Measurements from ENCODE around the gene ATRNL1.
"Not testable (repeated sequence)": the region's sequence is repeated elsewhere in the genome, so short reads cannot be mapped to it uniquely, and the experiment has no call there.

The ATRNL1 gene

GRCh38 chr10:115772606-115773005 is 679.4 kb downstream of the ATRNL1 start:
- DNase-seq, result no peak

DNA sequence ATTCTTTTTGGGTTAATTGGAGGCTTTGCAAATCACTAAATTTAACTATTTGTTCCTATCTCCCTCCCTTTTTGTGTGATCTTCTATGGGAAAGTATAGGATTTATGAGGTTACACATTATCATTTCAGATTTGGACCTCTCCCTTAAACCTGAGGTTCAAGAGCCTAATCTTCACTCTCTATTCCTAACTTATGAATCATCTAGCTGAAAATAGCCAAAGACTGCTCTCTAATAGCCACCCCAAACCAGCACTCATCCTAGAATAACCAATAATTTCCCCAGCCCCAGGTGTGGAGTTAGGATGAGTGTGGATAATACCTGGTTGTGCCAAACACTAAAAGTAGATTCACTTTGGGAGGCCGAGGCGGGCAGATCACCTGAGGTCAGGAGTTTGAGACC is 680.7 kb downstream of the ATRNL1 start:
- DNase-seq, result no peak

DNA sequence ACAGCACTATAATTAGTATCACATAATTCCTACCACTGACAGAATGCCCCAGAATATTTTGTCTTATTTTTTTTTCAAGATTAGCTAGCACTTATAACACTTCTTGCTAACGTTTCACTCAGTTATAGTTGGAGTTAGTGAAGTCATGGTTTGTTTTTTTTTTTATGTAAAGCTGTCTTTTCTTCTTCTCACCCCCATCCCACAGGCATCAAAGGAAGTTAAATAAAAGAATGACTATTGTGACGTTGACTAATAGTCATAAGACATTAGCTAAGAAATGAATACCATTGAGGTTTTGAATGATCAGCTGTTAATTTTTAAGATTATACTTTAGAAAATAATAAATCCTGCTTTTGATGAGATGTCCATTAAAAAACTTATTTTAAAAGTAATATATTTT is 681.6 kb downstream of the ATRNL1 start:
- no peak for DNase-seq

- DNase-seq, result no peak
These were observed 684.5 kb downstream of the ATRNL1 start for GRCh38 chr10:115777646-115778045.

DNA sequence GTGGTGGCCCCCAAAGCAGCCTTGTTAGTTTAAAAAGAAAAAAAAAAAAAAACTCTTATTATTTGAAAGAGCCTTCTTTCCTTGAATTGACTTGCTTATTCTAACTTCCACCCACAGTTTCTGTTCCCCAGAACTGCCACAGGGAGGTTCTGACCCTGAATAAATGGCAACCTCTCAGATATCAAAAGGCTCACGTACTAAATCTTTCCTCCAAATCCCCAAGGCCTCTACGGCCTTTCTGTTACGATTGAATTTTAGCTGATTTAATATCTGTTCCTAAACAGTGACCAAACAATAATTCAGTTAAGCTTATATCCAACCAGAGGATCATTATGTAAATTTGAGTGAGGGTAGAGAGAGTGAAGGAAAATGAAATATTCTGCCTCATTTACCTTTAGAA is 697.1 kb downstream of the ATRNL1 start:
- no peak for DNase-seq

- DNase-seq, result no peak
These were observed 702.8 kb downstream of the ATRNL1 start for GRCh38 chr10:115795964-115796363.

- no peak for DNase-seq
These were observed 708.3 kb downstream of the ATRNL1 start for GRCh38 chr10:115801457-115801856.

DNA sequence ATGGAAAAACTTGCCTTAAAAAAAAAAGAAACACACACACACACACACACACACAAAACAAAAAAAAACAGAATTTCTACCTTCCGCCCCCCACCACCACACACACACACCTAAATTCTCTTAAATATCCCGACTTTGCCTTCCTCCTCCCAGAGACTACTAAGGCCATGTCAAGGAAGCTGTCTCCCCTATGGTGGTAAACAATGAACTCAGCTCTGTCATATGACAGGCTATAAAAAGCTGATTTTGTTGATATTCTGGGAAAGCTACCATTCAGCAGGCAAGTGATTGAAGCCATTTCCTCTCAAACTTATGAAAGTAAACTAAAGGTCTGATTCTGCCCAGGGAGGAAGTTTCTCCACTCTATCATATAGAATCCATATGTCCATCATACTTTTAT is 708.8 kb downstream of the ATRNL1 start:
- DNase-seq, result no peak

- DNase-seq, result no peak
These were observed 709.7 kb downstream of the ATRNL1 start for GRCh38 chr10:115802911-115803310.

GRCh38 chr10:115814542-115814941 is 721.4 kb downstream of the ATRNL1 start:
- DNase-seq, result no peak

GRCh38 chr10:115818012-115818411 is 724.8 kb downstream of the ATRNL1 start:
- no peak for DNase-seq

DNA sequence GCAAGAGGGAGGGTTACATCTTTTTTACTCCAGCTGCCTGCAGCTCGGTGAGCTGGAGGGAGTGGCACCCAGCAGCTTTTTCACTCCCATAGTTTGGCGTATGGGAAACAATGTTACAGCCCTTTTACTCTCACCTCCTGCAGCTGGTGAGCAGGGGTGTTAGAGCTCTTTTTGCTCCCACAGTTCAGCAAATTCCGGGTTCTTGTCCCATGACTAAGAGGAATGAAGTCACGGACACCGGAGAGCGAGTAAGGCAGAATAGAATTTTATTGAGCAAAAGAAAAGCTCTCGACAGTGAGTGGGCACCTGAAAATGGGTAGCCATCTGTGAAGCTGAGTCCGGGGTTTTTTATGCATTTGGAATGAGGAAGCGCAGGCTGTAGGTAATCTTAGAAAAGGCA is 733.2 kb downstream of the ATRNL1 start:
- no peak for DNase-seq

DNA sequence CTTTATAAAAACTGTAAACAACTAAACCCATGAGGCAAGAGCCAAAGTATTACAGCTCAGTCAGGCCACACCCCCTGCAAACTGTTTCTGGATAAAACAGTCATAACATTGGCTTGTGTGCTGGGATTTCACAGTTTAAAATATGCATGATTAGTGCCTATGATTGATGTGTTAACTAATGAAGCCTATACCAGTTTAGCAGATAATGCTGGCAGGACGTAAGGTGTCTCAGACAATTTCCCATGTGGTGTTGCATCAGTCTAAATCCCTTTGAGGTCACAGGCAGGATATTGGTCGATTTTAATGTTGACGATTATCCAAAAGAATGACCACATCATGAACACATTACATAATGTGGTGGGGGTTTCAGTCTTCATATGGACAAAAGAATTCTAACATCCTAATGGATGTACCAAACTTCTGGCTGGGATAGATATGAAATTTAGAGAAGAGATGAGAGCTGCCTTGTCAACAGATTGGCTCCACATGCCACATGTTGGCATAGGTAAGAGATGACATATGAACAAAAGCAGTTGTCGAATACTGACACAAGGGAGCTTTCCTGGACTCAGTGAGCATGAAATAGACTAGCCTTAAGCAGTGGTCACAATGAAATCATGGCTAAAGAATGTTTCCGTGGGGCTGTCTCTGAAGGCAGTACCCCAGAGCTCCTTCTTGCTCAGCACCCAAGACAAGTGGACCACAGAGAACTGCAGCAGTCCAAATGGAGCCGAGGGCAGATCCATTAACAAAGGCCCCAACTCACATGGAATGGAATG is 734.3 kb downstream of the ATRNL1 start:
- DNase-seq, result no peak

DNA sequence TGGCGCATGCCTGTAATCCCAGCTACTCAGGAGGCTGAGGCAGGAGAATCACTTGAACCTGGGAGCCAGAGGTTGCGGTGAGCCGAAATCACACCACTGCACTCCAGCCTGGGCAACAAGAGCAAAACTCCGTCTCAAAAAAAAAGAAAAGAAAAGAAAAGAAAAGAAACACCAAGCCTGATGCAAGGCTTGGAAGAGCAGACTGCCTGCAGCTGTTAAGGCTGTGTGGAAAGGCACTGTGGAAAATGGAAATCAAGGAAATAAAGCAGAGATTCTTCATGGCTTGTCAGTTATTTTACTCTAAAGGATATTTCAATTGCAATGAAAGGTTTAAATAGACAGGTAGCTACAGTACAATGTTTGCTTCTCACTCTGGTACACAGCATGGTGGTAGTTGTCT is 735.0 kb downstream of the ATRNL1 start:
- not testable (repeated sequence) for DNase-seq

DNA sequence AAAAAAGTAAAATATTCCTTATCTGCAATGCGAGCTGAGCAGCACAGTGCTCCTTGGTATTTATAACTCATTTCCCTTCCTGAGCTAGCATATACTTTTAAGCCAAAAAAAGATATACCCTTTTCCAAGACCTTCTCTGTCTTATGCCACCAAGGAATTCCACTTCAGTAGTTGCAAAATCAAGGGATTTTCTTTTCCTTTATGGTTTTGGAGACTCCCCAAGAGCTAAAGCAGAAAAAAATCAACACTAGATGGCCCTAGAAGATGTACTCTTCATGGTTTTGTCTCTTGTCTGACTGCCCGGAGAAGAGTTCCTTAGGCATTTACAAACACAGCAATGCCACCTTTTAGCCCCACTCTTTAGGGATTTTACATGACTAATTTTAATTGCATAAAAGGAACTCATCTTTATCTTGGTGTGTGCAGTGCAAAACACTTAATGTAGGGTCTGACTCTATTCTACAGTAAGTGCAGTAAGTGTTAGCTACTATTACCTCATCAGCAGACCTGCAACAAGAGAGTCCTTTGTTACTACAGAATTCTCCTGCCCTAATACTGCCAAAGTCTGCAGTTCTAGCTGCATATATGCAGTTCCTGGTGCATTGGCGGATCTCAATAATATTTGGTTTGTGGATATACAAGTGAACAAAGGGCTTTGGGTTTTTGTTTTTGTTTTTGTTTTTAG is 736.5 kb downstream of the ATRNL1 start:
- DNase-seq, result no peak

GRCh38 chr10:115830265-115830970 is 737.3 kb downstream of the ATRNL1 start:
- no peak for DNase-seq

- no peak for DNase-seq
These were observed 737.9 kb downstream of the ATRNL1 start for GRCh38 chr10:115831016-115831415.

- DNase-seq, result no peak
These were observed 740.0 kb downstream of the ATRNL1 start for GRCh38 chr10:115833119-115833518.

- no peak for DNase-seq
These were observed 751.4 kb downstream of the ATRNL1 start for GRCh38 chr10:115844591-115844990.

DNA sequence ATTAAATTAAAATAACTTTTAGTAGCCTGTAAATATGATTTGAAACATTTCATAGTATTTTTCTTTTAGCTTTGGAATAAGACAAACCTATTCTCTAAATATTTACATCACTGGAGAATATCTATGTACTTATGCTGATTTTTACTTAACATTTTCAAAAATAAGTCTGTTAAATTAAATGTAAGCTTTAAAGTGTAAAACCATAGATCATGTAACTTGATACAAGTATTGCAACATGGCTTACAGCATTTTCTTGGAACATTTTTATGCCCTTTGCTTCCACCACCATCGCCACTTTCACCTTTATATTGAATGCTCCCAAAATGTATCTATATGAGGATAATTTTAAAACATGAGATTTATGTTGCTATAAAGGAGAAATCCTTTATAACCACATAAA is 752.8 kb downstream of the ATRNL1 start:
- no peak for DNase-seq

GRCh38 chr10:115846528-115846927 is 753.4 kb downstream of the ATRNL1 start:
- no peak for DNase-seq

DNA sequence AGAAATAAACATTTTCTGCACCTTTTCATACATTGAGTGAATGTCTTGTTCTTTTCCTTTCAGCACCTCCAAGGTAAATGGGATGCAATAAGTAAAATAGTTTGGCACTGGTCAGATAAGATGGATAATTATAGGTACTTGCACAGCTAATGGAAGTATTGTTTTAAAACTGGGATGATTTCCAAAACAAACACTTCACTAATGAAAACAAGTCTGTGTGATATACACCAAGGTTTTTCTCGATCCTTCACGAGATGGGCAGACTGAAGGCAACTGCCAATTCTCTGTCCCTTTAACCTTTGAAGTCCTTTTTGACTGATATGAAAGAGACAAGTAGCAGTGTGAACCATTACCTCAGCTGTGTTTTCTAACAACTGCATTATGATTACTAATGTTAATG is 756.0 kb downstream of the ATRNL1 start:
- DNase-seq, result no peak

DNA sequence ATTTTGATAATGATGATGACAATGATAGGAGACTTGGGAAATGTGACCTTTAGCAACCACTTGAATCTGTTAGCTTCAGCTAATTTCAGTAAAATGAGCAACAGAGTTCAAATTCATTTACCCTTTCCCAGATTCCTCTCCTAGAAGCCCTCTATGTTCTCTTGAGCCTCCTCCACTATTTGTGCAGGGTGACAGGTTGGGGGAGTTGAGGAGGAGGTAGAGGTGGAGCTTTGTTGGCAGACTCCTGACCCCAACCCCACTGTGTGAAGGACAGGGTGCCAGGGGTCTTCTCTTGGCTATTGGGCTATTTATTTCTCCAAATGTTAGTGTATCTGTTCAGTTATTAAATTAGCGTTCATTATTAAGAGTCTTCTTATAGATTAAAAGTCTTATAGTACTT is 757.5 kb downstream of the ATRNL1 start:
- DNase-seq, result no peak

DNA sequence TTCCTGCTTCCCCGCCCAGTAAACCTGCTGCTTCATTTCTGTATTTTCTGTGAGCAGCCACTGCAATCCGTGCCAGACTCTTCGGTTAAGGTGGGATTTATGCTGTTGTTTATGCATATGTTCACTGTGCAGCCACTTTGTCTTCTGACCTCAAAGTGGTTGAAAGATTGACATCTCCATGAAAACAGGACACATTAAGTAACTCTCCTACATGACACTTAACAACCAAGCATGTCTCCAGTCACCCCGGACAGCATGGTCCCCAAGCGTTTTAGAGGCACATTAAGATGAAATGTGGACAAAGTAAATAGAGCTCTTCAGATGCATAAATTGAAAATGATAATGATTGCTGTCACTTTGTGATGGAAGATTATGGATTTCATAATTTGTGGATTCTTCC is 758.5 kb downstream of the ATRNL1 start:
- DNase-seq, result no peak
